ENCODE data around the gene ZNF462.

ZNF462 gene

DNA sequence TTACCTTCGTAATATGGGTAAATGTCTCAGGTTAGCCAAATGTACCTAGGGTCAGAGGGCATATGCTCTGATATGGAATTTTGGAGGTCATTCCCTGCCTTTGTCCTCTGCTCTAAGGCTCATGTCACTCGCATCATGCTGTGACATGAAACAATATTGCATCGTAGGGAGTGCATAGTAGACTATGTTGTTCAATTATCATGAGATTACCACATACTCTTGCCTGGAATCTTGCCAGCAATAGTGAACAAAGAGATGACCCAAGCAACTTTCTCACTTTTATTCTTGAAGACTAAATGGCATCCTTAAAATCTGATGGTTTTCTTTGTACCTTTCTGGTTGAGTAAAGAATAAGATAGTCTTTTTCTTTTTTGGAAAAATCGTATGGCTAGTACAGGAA, 27.6 kb downstream of the ZNF462 start:
- no peaks in the 10 kb centered on the region for H3K4me1 ChIP-seq (ENCODE audit: control insufficient read depth in 1 of 2, insufficient read depth in 1 of 2, low read depth in 1 of 2, low read length in 1 of 2)
- H3K36me3 ChIP-seq: no peaks in the 10 kb centered on the region
- H3K27ac ChIP-seq: no peak overlapping the region
- no peaks in the 10 kb centered on the region for H3K27me3 ChIP-seq
- no peak overlapping the region for H3K4me3 ChIP-seq (ENCODE audit: low read depth in 1 of 2, low read length in 1 of 2)
- no peaks in the 10 kb centered on the region for H3K9me3 ChIP-seq
- TF ChIP-seq, protein P1, sequence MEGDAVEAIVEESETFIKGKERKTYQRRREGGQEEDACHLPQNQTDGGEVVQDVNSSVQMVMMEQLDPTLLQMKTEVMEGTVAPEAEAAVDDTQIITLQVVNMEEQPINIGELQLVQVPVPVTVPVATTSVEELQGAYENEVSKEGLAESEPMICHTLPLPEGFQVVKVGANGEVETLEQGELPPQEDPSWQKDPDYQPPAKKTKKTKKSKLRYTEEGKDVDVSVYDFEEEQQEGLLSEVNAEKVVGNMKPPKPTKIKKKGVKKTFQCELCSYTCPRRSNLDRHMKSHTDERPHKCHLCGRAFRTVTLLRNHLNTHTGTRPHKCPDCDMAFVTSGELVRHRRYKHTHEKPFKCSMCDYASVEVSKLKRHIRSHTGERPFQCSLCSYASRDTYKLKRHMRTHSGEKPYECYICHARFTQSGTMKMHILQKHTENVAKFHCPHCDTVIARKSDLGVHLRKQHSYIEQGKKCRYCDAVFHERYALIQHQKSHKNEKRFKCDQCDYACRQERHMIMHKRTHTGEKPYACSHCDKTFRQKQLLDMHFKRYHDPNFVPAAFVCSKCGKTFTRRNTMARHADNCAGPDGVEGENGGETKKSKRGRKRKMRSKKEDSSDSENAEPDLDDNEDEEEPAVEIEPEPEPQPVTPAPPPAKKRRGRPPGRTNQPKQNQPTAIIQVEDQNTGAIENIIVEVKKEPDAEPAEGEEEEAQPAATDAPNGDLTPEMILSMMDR (IDR thresholded peaks at IDR 0.05): no peak

DNA sequence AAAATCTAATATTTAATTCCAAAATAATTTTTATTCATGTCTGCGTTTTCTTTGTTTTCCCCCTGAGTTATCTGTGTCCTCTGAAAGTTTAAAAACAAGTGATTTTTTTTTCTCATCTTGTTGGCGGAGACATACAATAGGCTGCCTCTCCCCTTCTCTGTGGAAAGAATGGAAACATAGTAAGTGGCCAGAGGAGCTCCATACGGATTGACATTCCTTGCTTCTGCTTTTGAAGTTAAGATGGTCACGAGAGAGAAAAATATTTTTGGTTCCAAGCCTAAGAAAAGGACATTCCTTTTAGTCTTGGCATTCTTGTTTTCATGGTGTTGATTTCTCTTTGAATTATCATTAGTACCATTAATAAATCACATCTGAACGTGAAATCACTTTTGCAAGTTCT, 28.3 kb downstream of the ZNF462 start:
- Histone ChIP-seq H3K27ac (no peak overlapping the region), H3K9me3 (no peaks in the 10 kb centered on the region), H3K4me1 (ENCODE audit: control insufficient read depth in 1 of 2, insufficient read depth in 1 of 2, low read depth in 1 of 2, low read length in 1 of 2) (no peaks in the 10 kb centered on the region), H3K4me3 (ENCODE audit: low read depth in 1 of 2, low read length in 1 of 2) (no peak overlapping the region), H3K36me3 (no peaks in the 10 kb centered on the region), H3K27me3 (no peaks in the 10 kb centered on the region)
- TF ChIP-seq, protein P1 (IDR thresholded peaks at IDR 0.05): no peak

DNA sequence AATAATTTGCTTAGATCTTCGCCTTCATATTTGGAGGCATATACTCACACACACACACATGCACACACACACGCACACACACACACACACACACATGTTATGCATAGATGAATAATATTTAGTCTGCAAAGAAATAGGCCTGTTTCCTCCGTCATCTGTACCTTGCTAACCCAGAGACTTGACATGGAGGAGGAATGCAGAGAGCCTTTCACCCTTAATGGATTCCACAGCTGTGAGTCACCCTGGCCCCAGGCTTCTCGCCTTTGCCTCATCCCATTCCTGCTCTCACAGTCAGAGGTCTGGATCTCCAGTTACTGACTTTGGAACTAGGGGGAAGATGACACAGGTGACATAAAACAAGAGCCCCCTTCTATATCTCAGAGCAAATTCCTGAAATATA, 29.7 kb downstream of the ZNF462 start:
- no peaks in the 10 kb centered on the region for H3K36me3 ChIP-seq
- H3K27ac ChIP-seq: no peak overlapping the region
- TF ChIP-seq, protein P1 (IDR thresholded peaks at IDR 0.05): no peak
- no peaks in the 10 kb centered on the region for H3K27me3 ChIP-seq
- H3K9me3 ChIP-seq: no peaks in the 10 kb centered on the region
- no peaks in the 10 kb centered on the region for H3K4me1 ChIP-seq (ENCODE audit: control insufficient read depth in 1 of 2, insufficient read depth in 1 of 2, low read depth in 1 of 2, low read length in 1 of 2)
- H3K4me3 ChIP-seq (ENCODE audit: low read depth in 1 of 2, low read length in 1 of 2): no peak overlapping the region

DNA sequence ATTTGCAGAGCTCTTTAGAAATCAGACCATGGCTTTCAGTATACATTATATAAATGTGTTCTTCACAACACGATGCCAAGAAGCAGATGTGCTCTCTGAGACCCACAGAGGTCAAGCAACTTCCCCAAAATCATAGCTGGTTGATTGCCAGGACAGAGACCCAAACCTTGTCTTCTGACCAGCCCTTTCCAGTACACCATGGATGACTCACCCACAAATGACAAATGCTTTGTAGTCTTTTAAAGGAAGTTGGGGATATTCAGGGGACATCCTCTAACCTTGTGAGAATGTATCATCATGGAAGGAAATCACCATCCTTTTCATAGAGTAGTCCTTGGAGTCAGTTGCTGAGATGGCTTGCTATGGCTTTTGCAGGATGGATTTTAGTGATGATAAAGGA, 30.1 kb downstream of the ZNF462 start:
- Histone ChIP-seq H3K27ac (no peak overlapping the region), H3K9me3 (no peaks in the 10 kb centered on the region), H3K36me3 (no peaks in the 10 kb centered on the region), H3K4me3 (ENCODE audit: low read depth in 1 of 2, low read length in 1 of 2) (no peak overlapping the region), H3K27me3 (no peaks in the 10 kb centered on the region), H3K4me1 (ENCODE audit: control insufficient read depth in 1 of 2, insufficient read depth in 1 of 2, low read depth in 1 of 2, low read length in 1 of 2) (no peaks in the 10 kb centered on the region)
- TF ChIP-seq, protein P1 (IDR thresholded peaks at IDR 0.05): no peak

DNA sequence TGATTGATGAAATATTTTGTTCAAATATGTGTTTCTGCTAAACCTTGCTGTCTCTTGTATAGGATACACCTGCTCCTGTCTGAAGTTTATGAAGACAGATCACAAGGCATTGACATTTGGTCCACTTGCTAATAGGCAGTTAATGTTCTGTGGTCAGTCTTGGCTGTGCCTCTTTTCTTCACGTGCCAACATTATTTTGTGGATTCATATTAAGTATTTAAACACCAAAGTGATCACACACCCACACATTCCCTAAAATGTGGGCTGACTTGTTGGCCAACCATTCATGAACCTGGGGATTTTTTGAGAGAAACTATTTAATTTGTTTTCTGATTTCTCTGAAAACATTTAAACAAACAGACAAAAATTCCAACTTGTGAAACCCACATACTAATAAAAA, 33.7 kb downstream of the ZNF462 start:
- H3K4me1 ChIP-seq (ENCODE audit: control insufficient read depth in 1 of 2, insufficient read depth in 1 of 2, low read depth in 1 of 2, low read length in 1 of 2): no peaks in the 10 kb centered on the region
- TF ChIP-seq, protein P1 (IDR thresholded peaks at IDR 0.05): no peak
- H3K9me3 ChIP-seq: no peaks in the 10 kb centered on the region
- H3K27ac ChIP-seq: no peak overlapping the region
- H3K4me3 ChIP-seq (ENCODE audit: low read depth in 1 of 2, low read length in 1 of 2): no peak overlapping the region
- H3K36me3 ChIP-seq: no peaks in the 10 kb centered on the region
- H3K27me3 ChIP-seq: no peaks in the 10 kb centered on the region

DNA sequence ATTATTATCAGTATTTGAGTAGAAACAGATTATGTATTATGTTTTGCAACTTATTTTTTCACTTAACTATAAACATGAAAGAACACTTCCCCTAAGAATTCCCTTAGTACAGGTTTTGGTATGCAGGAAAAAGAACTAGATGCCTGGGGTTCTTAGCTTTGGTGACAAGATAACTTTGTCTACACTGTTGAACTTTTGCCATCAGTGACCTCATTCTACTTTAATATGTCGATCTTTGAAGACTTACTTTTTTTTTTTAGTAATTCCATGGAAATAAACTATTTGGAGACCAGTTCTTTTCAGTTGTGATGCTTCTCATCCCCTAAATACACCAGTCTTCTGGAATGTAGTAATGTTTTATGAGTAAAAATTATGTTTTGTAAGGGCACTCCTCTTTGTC, 34.3 kb downstream of the ZNF462 start:
- no peaks in the 10 kb centered on the region for H3K27me3 ChIP-seq
- no peaks in the 10 kb centered on the region for H3K36me3 ChIP-seq
- H3K9me3 ChIP-seq: no peaks in the 10 kb centered on the region
- no peak overlapping the region for H3K4me3 ChIP-seq (ENCODE audit: low read depth in 1 of 2, low read length in 1 of 2)
- H3K4me1 ChIP-seq (ENCODE audit: control insufficient read depth in 1 of 2, insufficient read depth in 1 of 2, low read depth in 1 of 2, low read length in 1 of 2): no peaks in the 10 kb centered on the region
- TF ChIP-seq, protein P1 (IDR thresholded peaks at IDR 0.05): no peak
- no peak overlapping the region for H3K27ac ChIP-seq
